B cell (primary cell): ENCODE data around the gene SAFB. TPM values are rescaled to one million over a fixed set of nuclear protein-coding genes. Genes with fewer than 3 reads are reported as not detected.

Experiments
- ATAC-seq: fragments of 200-7000 bp; cut with Tn5 transposase; one replicate; pipeline ENCODE4 v1.10.0; 2021; ENCODE audit warnings: low read depth, mild to moderate bottlenecking, moderate number of reproducible peaks, moderate library complexity
- CTCF ChIA-PET: fragments of 350-600 bp; sonication (Branson Sonifier 250); formaldehyde crosslinking; loops from one replicate; lab custom pipeline; 2021; ENCODE audit warnings: antibody characterized with exemption, inconsistent platforms; lab: Charles Lee
- POLR2A ChIA-PET: fragments of 350-600 bp; sonication (Branson Sonifier 250); formaldehyde crosslinking; loops from one replicate; lab custom pipeline; 2021; ENCODE audit warnings: antibody characterized with exemption; lab: Charles Lee
- DNase-seq: peaks from one replicate; pipeline ENCODE4 v3.0.0; 2013
- H2AFZ ChIP-seq: 2 replicates; pipeline ENCODE4 v1.6.1; 2012; ENCODE audit warnings: mild to moderate bottlenecking, low read depth, low read length; ENCODE audit not compliant: insufficient read depth, poor library complexity, severe bottlenecking
- H3K27ac ChIP-seq, 2 donors: 1 replicate in 1 of 2; 2 replicates in 1 of 2; pipeline ENCODE4 v1.5.1; 2012 to 2013; ENCODE audit warnings: low read length in 2 of 2, mild to moderate bottlenecking in 2 of 2, moderate library complexity in 1 of 2
- H3K27me3 ChIP-seq, 4 experiments: fragments of 200-600 bp in 1 of 4; sonication (generic) in 1 of 4; replicated peaks in 1 of 4; 1 replicate in 2 of 4; 2 replicates in 2 of 4; pipeline versions ENCODE4 v1.6.1 to v1.7.0; 2013 to 2016; ENCODE audit warnings: low read length in 3 of 4, mild to moderate bottlenecking in 2 of 4, mixed read lengths in 1 of 4, moderate library complexity in 1 of 4; ENCODE audit not compliant: insufficient read depth in 4 of 4, control insufficient read depth in 3 of 4; ENCODE audit errors: control extremely low read depth in 1 of 4
- H3K36me3 ChIP-seq, 2 experiments: replicated peaks in 1 of 2; 1 replicate in 1 of 2; 2 replicates in 1 of 2; pipeline versions ENCODE4 v1.6.1 to v1.7.1; 2013; ENCODE audit warnings: low read length in 1 of 2; ENCODE audit not compliant: insufficient read depth in 2 of 2, control insufficient read depth in 1 of 2; ENCODE audit errors: control extremely low read depth in 1 of 2, extremely low read depth in 1 of 2
- H3K4me1 ChIP-seq, 2 donors: fragments of 200-600 bp in 1 of 2; sonication (generic) in 1 of 2; 1 replicate in 1 of 2; 2 replicates in 1 of 2; pipeline versions ENCODE4 v1.5.1 to v1.6.1; 2013 to 2017; ENCODE audit warnings: low read length in 2 of 2; ENCODE audit not compliant: control insufficient read depth in 2 of 2, insufficient read depth in 2 of 2
- H3K4me2 ChIP-seq: replicated peaks from 2 replicates; pipeline ENCODE3; 2012; ENCODE audit warnings: mild to moderate bottlenecking, low read depth, low read length; ENCODE audit not compliant: poor library complexity, severe bottlenecking
- H3K4me3 ChIP-seq, 5 experiments: fragments of 200-600 bp in 1 of 5; sonication (generic) in 1 of 5; 1 replicate in 3 of 5; 2 replicates in 2 of 5; pipeline versions ENCODE4 v1.5.1 to v1.7.0; 2011 to 2016; ENCODE audit warnings: low read length in 4 of 5, mild to moderate bottlenecking in 4 of 5, low read depth in 2 of 5, control low read depth in 1 of 5, moderate library complexity in 1 of 5; ENCODE audit not compliant: insufficient read depth in 1 of 5; ENCODE audit errors: control extremely low read depth in 1 of 5, extremely low read depth in 1 of 5
- H3K79me2 ChIP-seq: fragments of 200-600 bp; sonication (generic); one replicate; pipeline ENCODE4 v1.6.0; 2016; ENCODE audit warnings: low read length; ENCODE audit not compliant: control insufficient read depth, insufficient read depth
- H3K9ac ChIP-seq: fragments of 200-600 bp; sonication (generic); 2 replicates; pipeline ENCODE4 v1.6.1; 2017; ENCODE audit warnings: mild to moderate bottlenecking, low read length, moderate library complexity
- H3K9me3 ChIP-seq, 3 donors: one replicate each; pipeline versions ENCODE4 v1.6.1 to v1.7.1; 2013; ENCODE audit warnings: low read length in 2 of 3; ENCODE audit not compliant: control insufficient read depth in 2 of 3, insufficient read depth in 1 of 3; ENCODE audit errors: control extremely low read depth in 1 of 3
- H4K20me1 ChIP-seq: 2 replicates; pipeline ENCODE4 v1.6.0; 2012; ENCODE audit warnings: mild to moderate bottlenecking, low read length; ENCODE audit not compliant: insufficient read depth, control insufficient read depth, poor library complexity, severe bottlenecking
- H3K27ac Mint-ChIP-seq: one replicate; pipeline ENCODE4 v1.8.0; 2021; ENCODE audit warnings: mixed read lengths
- H3K27me3 Mint-ChIP-seq: one replicate; pipeline ENCODE4 v1.8.0; 2021; ENCODE audit warnings: mixed read lengths
- H3K4me1 Mint-ChIP-seq: one replicate; pipeline ENCODE4 v1.8.0; 2021; ENCODE audit warnings: mixed read lengths
- H3K4me3 Mint-ChIP-seq: one replicate; pipeline ENCODE4 v1.8.0; 2021; ENCODE audit warnings: mixed read lengths
- H3K9me3 Mint-ChIP-seq: one replicate; pipeline ENCODE4 v1.8.0; 2022; ENCODE audit warnings: mixed read lengths; ENCODE audit not compliant: insufficient read depth
- EZH2 ChIP-seq: IDR thresholded peaks from 2 replicates; pipeline ENCODE4 v1.6.1; 2012; ENCODE audit warnings: borderline replicate concordance, low read depth, mild to moderate bottlenecking, moderate library complexity, low read length; ENCODE audit not compliant: insufficient read depth, poor library complexity, severe bottlenecking
- whole genome bisulfite sequencing: methylation state at CpG from one replicate; pipeline ENCODE4 v1.1.5; 2013; ENCODE audit warnings: missing lambda C conversion rate; ENCODE audit not compliant: insufficient coverage; 5-methylcytosine and 5-hydroxymethylcytosine counted together
- intact Hi-C: fragments of 100-400 bp; cut with micrococcal nuclease; formaldehyde crosslinking; loops from one replicate; pipeline ENCODE4 v1.10.0; 2022
- polyA plus RNA-seq: library from polyadenylated mRNA; depleted of rRNA; stranded (reverse); fragments of >200 nt; gene quantifications from 2 replicates; pipeline ENCODE4 v1.2.3, GENCODE V29; 2012
- total RNA-seq, 2 donors: library from RNA; stranded (reverse); fragments of 120-200 nt in 1 of 2; gene quantifications; 1 replicate in 1 of 2; 2 replicates in 1 of 2; pipeline versions ENCODE4 v1.2.3 to v1.2.4, GENCODE V29; 2013 to 2022
- TF ChIP-seq, protein P1 (sequence below): fragments of 200-600 bp; IDR thresholded peaks from one replicate; pipeline ENCODE4 v1.8.0; 2022; ENCODE audit warnings: antibody characterized with exemption, mild to moderate bottlenecking

The SAFB gene
- total and polyA plus RNA-seq, 2 donors (not counting 1 experiment from before 2014, with no cell fraction given): 91.0 to 221 TPM

GRCh38 chr19:5695649-5696195 lies 72.8 kb downstream of the SAFB start:
- Histone ChIP-seq H3K27me3 (no peaks in the 10 kb centered on the region), H3K27ac (no peak overlapping the region), H4K20me1 (peaks cover 89% of the 10 kb centered on the region), H3K79me2 (peaks cover 39% of the 10 kb centered on the region), H3K36me3 (peaks cover 0 to 69% of the 10 kb centered on the region in 2 experiments), H3K4me2 (no peak overlapping the region), H3K9me3 (no peaks in the 10 kb centered on the region), H3K4me1 (peaks cover 3 to 15% of the 10 kb centered on the region in 2 donors), H3K9ac (no peak overlapping the region), H2AFZ (no peak overlapping the region), H3K4me3 (no peak overlapping the region)
- Mint-ChIP-seq H3K9me3 (no peaks in the 10 kb centered on the region), H3K4me3 (no peak overlapping the region), H3K4me1 (peaks cover 22% of the 10 kb centered on the region), H3K27me3 (no peaks in the 10 kb centered on the region), H3K27ac (peak overlapping the region; percentile 20)
- intact Hi-C loops: no loop called here
- 78% methylated on average over 28 of the region's 28 CpGs for WGBS
- ChIA-PET POLR2A (interaction anchor here (0.8 to 1.0 kb wide), 2 partner anchors 8 to 9 kb away, joined by 3 to 4 read pairs; no protein-coding TSS in a partner anchor), CTCF (no interaction called here)
- DNase-seq (no peak), ATAC-seq (no peak)
- TF ChIP-seq EZH2: no peak
- TF ChIP-seq, protein P1, sequence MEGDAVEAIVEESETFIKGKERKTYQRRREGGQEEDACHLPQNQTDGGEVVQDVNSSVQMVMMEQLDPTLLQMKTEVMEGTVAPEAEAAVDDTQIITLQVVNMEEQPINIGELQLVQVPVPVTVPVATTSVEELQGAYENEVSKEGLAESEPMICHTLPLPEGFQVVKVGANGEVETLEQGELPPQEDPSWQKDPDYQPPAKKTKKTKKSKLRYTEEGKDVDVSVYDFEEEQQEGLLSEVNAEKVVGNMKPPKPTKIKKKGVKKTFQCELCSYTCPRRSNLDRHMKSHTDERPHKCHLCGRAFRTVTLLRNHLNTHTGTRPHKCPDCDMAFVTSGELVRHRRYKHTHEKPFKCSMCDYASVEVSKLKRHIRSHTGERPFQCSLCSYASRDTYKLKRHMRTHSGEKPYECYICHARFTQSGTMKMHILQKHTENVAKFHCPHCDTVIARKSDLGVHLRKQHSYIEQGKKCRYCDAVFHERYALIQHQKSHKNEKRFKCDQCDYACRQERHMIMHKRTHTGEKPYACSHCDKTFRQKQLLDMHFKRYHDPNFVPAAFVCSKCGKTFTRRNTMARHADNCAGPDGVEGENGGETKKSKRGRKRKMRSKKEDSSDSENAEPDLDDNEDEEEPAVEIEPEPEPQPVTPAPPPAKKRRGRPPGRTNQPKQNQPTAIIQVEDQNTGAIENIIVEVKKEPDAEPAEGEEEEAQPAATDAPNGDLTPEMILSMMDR: no peak

- no peaks in the 10 kb centered on the region for H3K27me3 ChIP-seq
- peaks cover 0 to 2% (median 0%) of the 10 kb centered on the region in 3 donors for H3K9me3 ChIP-seq
- TF ChIP-seq, protein P1: no peak
- TF ChIP-seq EZH2: no peak
- peaks cover 85% of the 10 kb centered on the region for H4K20me1 ChIP-seq
- H3K4me1 ChIP-seq: peaks cover 3 to 8% of the 10 kb centered on the region in 2 donors
- peaks cover 36% of the 10 kb centered on the region for H3K79me2 ChIP-seq
- ChIA-PET POLR2A (interaction anchor here (1.0 kb wide), 1 partner anchor 7 kb away, joined by 3 read pairs; no protein-coding TSS in a partner anchor), CTCF (interaction anchor here (0.6 kb wide), 1 partner anchor 13 kb away, joined by 3 read pairs; no protein-coding TSS in a partner anchor)
- no peaks in the 10 kb centered on the region for H3K9me3 Mint-ChIP-seq
- no peak overlapping the region for H2AFZ ChIP-seq
- H3K27me3 Mint-ChIP-seq: no peaks in the 10 kb centered on the region
- H3K4me2 ChIP-seq: no peak overlapping the region
- no peak overlapping the region for H3K9ac ChIP-seq
- no peak overlapping the region for H3K4me3 ChIP-seq
- H3K4me1 Mint-ChIP-seq: peaks cover 15% of the 10 kb centered on the region
- no peak for ATAC-seq
- no peak overlapping the region for H3K27ac Mint-ChIP-seq
- DNase-seq: peak; percentile 25
- no peak overlapping the region for H3K27ac ChIP-seq
- H3K4me3 Mint-ChIP-seq: no peak overlapping the region
- intact Hi-C loops: no loop called here
- H3K36me3 ChIP-seq: peaks cover 0 to 70% of the 10 kb centered on the region in 2 experiments
- WGBS: 93% methylated on average over 42 of the region's 42 CpGs
These were observed 73.5 kb downstream of the SAFB start for GRCh38 chr19:5696196-5697021.
